Adrenal gland (tissue), 12 donors: ENCODE measurements around the gene ABCG8. TPM values are rescaled to one million over a fixed set of nuclear protein-coding genes. Genes with fewer than 3 reads are reported as not detected.

Experiments used
- DNase-seq, 7 donors: peaks; one replicate each; pipeline ENCODE4 v3.0.0-alpha.2; 2019 to 2020
- H3K27ac ChIP-seq, 5 donors: fragments of 200-600 bp; sonication (generic) in 4 of 5; 1 replicate in 3 of 5; 2 replicates in 2 of 5; pipeline versions ENCODE4 v1.5.1 to v1.8.0; 2016 to 2020; ENCODE audit warnings: mild to moderate bottlenecking in 1 of 5
- H3K27me3 ChIP-seq: fragments of 200-600 bp; 2 replicates; pipeline ENCODE4 v1.8.0; 2021
- H3K36me3 ChIP-seq, 2 donors: fragments of 200-600 bp; replicated peaks in 1 of 2; 1 replicate in 1 of 2; 2 replicates in 1 of 2; pipeline versions ENCODE4 v1.5.1 to v1.8.0; 2018 to 2022
- H3K4me1 ChIP-seq, 2 donors: fragments of 200-600 bp; replicated peaks in 1 of 2; 1 replicate in 1 of 2; 2 replicates in 1 of 2; pipeline versions ENCODE4 v1.5.1 to v1.8.0; 2018 to 2021
- H3K4me3 ChIP-seq, 4 donors: fragments of 200-600 bp; sonication (generic) in 3 of 4; one replicate each; pipeline ENCODE4 v1.5.1; 2016 to 2018
- H3K9me3 ChIP-seq, 3 donors: fragments of 200-600 bp; sonication (generic) in 1 of 3; replicated peaks in 1 of 3; 1 replicate in 2 of 3; 2 replicates in 1 of 3; pipeline versions ENCODE4 v1.5.1 to v1.8.0; 2016 to 2021
- POLR2A ChIP-seq, 2 donors: fragments of 450-650 bp; IDR thresholded peaks; one replicate each; pipeline ENCODE4 v1.6.1; 2017; ENCODE audit warnings: antibody characterized with exemption in 2 of 2, mild to moderate bottlenecking in 2 of 2, moderate library complexity in 1 of 2
- WGBS, 4 donors: extraction: QIAGEN DNeasy Blood & Tissue Kit in 2 of 4; methylation state at CpG; one replicate each; pipeline versions ENCODE4 v1.1.5 to v1.1.7; 2013 to 2017; 5-methylcytosine and 5-hydroxymethylcytosine counted together
- intact Hi-C, 2 donors: fragments of 100-400 bp; cut with DNase I; formaldehyde crosslinking; loops; one replicate each; pipeline versions ENCODE4 v1.14.1 to v1.15.0; 2022 to 2023
- polyA plus RNA-seq, 3 donors: library from polyadenylated mRNA; stranded (reverse); fragments of 200-250 nt in 2 of 3; fragments of 350-450 nt in 1 of 3; fragmentation: Illumina TruSeq in 1 of 3; extraction: RNeasy Lipid Tissue Mini Kit (QIAGEN cat#74804) in 1 of 3; gene quantifications; one replicate each; pipeline ENCODE4 v1.2.3, GENCODE V29; 2013 to 2014
- total RNA-seq, 9 donors: library from RNA; depleted of rRNA in 4 of 9; stranded (reverse); fragments of >200 nt in 4 of 9; fragments of 120-200 nt in 1 of 9; fragmentation: NEBNext Ultra II Directional in 1 of 9; extraction: Animal tissue kit (Norgen Biotek cat#: 25700) in 1 of 9; gene quantifications; one replicate each; pipeline versions ENCODE4 v1.1.0 to v1.2.4, GENCODE V29; 2013 to 2023
- TF ChIP-seq, protein P1 (sequence below), 6 experiments: fragments of 450-650 bp in 4 of 6; fragments of 200-600 bp in 2 of 6; sonication (generic) in 1 of 6; IDR thresholded peaks; 1 replicate in 5 of 6; 2 replicates in 1 of 6; pipeline versions ENCODE4 v1.5.1 to v1.8.0; 2016 to 2021; ENCODE audit warnings: antibody characterized with exemption in 6 of 6, mild to moderate bottlenecking in 2 of 6, moderate library complexity in 1 of 6
- donor health status: healthy with polysubstance abuse.
- donor health status: Bipolar disorder and iron deficiency.
- donor health status: DM: yes; HTN: yes; CAD: no.
- donor health status: DM: no; HTN: no; CAD: no.
- donor health status: DM: no; HTN: no; CAD: no.
- donor health status: DM: yes; HTN: yes; CAD: no.

The ABCG8 gene
- total and polyA plus RNA-seq, 12 donors, result 0.03 to 0.44 (median 0.15) TPM; not detected in 4

DNA sequence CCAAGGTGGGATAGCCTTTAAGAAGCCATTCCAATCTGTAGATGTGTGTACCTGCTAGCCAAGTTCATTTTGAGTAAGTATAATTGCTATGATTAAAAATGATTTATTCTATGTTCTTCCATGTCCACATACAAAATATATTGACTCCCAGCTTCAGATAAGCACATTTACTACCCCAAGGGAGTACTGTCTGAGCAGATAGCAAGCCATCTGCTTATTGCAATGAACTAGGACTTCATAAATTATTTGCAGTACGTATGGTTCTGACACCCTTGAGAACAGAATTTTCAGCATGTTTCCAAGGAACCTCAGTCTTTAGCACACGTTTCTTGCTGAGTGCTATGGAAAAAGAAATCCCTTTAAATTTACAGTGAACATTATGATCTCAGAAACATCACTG is 28.3 kb upstream of the ABCG8 start:
- peaks cover 0 to 13% of the 10 kb centered on the region in 2 donors for H3K36me3 ChIP-seq
- intact Hi-C loops, result no loop called here

DNA sequence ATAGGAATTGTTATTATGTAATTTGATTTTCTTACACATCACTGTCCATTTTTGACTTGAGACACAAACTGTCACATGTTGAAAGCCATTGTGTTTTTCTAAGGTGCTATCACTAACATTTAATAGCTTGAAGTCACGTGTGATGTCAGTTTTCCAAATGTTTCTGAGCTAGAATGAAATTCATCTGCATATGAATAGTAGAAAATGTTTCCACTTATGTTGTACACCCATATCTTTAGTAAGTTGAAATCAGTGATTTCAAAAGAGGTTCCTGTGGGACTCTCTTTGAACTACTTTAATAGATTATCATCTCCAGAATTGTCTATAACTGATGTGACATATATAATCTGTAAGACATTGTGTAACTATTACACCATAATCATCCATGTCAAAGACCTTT is 27.9 kb upstream of the ABCG8 start:
- Histone ChIP-seq H3K27me3 (no peaks in the 10 kb centered on the region), H3K36me3 (peaks cover 0 to 8% of the 10 kb centered on the region in 2 donors), H3K9me3 (no peaks in the 10 kb centered on the region), H3K4me3 (no peak overlapping the region), H3K27ac (no peak overlapping the region), H3K4me1 (no peaks in the 10 kb centered on the region)
- no peak for TF ChIP-seq POLR2A (IDR thresholded peaks at IDR 0.05)
- TF ChIP-seq, protein P1, sequence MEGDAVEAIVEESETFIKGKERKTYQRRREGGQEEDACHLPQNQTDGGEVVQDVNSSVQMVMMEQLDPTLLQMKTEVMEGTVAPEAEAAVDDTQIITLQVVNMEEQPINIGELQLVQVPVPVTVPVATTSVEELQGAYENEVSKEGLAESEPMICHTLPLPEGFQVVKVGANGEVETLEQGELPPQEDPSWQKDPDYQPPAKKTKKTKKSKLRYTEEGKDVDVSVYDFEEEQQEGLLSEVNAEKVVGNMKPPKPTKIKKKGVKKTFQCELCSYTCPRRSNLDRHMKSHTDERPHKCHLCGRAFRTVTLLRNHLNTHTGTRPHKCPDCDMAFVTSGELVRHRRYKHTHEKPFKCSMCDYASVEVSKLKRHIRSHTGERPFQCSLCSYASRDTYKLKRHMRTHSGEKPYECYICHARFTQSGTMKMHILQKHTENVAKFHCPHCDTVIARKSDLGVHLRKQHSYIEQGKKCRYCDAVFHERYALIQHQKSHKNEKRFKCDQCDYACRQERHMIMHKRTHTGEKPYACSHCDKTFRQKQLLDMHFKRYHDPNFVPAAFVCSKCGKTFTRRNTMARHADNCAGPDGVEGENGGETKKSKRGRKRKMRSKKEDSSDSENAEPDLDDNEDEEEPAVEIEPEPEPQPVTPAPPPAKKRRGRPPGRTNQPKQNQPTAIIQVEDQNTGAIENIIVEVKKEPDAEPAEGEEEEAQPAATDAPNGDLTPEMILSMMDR (IDR thresholded peaks at IDR 0.05), result no peak
- WGBS, 4 donors, result 63 to 84% (median 74%) methylated on average over 1 of the region's 1 CpG
- intact Hi-C loops, result no loop called here
- DNase-seq, result no peak

More for the DNA sequence above, 28.3 kb upstream of the ABCG8 start:
- TF ChIP-seq, protein P1 (IDR thresholded peaks at IDR 0.05), result no peak
- no peak for TF ChIP-seq POLR2A (IDR thresholded peaks at IDR 0.05)
- DNase-seq, result no peak
- Histone ChIP-seq H3K9me3 (no peaks in the 10 kb centered on the region), H3K4me3 (no peak overlapping the region), H3K27me3 (no peaks in the 10 kb centered on the region), H3K27ac (no peak overlapping the region), H3K4me1 (no peaks in the 10 kb centered on the region)
- WGBS, 4 donors, result 66 to 77% (median 72%) methylated on average over 2 of the region's 2 CpGs

DNA sequence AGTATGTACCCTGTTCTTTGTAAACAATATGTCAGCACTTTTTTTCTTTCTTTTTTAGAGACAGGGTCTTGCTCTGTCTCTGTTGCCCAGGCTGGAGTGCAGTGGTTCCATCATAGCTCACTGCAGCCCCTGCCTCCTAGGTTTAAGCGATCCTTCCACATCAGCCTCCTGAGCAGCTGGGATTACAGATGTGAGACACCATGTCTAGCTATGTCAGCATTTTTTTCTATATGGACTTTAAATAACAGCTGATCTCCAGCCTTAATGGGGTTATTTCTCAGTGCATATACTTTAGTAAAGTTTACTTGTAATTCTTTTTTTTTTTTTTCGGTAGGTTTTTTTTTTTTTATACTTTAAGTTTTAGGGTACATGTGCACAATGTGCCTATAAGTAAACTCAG is 26.8 kb upstream of the ABCG8 start:
- Histone ChIP-seq H3K27me3 (no peaks in the 10 kb centered on the region), H3K4me3 (no peak overlapping the region), H3K4me1 (no peaks in the 10 kb centered on the region), H3K27ac (no peak overlapping the region), H3K9me3 (no peaks in the 10 kb centered on the region), H3K36me3 (peaks cover 0 to 6% of the 10 kb centered on the region in 2 donors)
- WGBS, 4 donors, result 65 to 94% (median 82%) methylated on average over 2 of the region's 2 CpGs
- intact Hi-C loops, result no loop called here
- no peak for DNase-seq
- TF ChIP-seq, protein P1 (IDR thresholded peaks at IDR 0.05), result no peak
- no peak for TF ChIP-seq POLR2A (IDR thresholded peaks at IDR 0.05)

DNA sequence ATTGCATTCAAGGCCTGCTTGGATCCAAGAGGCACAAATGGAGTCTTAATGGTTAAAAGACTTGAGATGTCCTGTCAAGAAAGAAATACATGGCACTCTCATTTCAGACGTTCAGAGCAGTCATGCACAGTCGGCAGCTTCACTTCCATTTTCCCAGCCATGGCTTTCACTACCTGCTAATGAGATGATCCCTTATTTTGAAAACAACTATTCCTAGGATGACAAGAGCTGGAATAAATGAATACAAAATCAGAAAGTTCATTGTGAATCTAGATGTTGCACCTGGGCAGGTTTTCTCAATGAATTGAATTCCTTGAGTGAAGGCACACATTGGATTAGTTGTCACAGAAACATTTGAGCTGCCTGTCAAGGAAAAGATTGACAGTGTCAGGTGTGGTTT is 25.8 kb upstream of the ABCG8 start:
- H3K27me3 ChIP-seq, result no peaks in the 10 kb centered on the region
- TF ChIP-seq POLR2A (IDR thresholded peaks at IDR 0.05), result no peak
- TF ChIP-seq, protein P1 (IDR thresholded peaks at IDR 0.05), result no peak
- no peaks in the 10 kb centered on the region for H3K9me3 ChIP-seq
- WGBS, 4 donors, result 60 to 72% (median 65%) methylated on average over 2 of the region's 2 CpGs
- intact Hi-C loops, result no loop called here
- no peak overlapping the region for H3K4me3 ChIP-seq
- no peaks in the 10 kb centered on the region for H3K4me1 ChIP-seq
- peaks cover 0 to 6% of the 10 kb centered on the region in 2 donors for H3K36me3 ChIP-seq
- no peak for DNase-seq
- H3K27ac ChIP-seq, result no peak overlapping the region
